ENCODE data around the gene NANOS2. TPM values are rescaled to one million over a fixed set of nuclear protein-coding genes. Genes with fewer than 3 reads are reported as not detected.
A peak's percentile ranks its signal among the peaks of the same experiment; 100 is the strongest.

The NANOS2 gene
- total RNA-seq, 4 donors from 2014 or later = not detected

GRCh38 chr19:45958769-45959516, 44.4 kb upstream of the NANOS2 start:
- H3K4me1 ChIP-seq = peaks cover 0 to 3% of the 10 kb centered on the region in 2 donors
- no peaks in the 10 kb centered on the region for H3K9me3 ChIP-seq
- no peak for TF ChIP-seq CTCF (IDR thresholded peaks at IDR 0.05)
- TF ChIP-seq POLR2A (IDR thresholded peaks at IDR 0.05) = no peak
- WGBS, 2 donors = 58 to 73% methylated on average over 12 of the region's 12 CpGs
- H3K4me3 ChIP-seq (replicated peaks in 1 of 3) = no peak overlapping the region
- DNase-seq = no peak
- intact Hi-C loops (cut with DNase I) = no loop called here
- H3K27ac ChIP-seq = peak overlapping the region in 2 of 3 donors; percentile 36 to 50
- H3K27me3 ChIP-seq = no peaks in the 10 kb centered on the region
- no peaks in the 10 kb centered on the region for H3K36me3 ChIP-seq

DNA sequence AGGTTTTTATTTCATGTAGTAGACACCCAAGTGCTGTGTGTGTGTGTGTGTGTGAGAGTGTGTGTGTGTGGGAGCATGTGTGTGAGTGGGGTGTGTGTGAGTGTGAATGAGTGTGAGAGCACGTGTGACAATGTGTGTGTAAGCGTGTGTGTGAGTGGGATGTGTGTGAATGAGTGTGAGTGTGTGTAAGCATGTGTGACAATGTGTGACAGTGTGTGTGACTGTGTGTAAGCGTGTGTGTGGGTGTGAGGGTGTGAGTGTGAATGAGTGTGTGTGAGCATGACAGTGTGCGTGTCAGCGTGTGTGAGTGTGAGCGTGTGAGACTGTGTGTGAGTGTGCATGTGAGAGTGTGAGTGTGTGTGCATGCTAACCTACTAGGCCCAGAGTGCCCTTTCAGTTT, 43.7 kb upstream of the NANOS2 start:
- Histone ChIP-seq H3K9me3 (no peaks in the 10 kb centered on the region), H3K4me1 (peaks cover 0 to 3% of the 10 kb centered on the region in 2 donors), H3K4me3 (replicated peaks in 1 of 3) (no peak overlapping the region), H3K27ac (no peak overlapping the region), H3K27me3 (no peaks in the 10 kb centered on the region), H3K36me3 (no peaks in the 10 kb centered on the region)
- TF ChIP-seq CTCF (IDR thresholded peaks at IDR 0.05) (no peak), POLR2A (IDR thresholded peaks at IDR 0.05) (no peak)
- no peak for DNase-seq
- WGBS, 2 donors = 90 to 91% methylated on average over 6 of the region's 6 CpGs
- intact Hi-C loops (cut with DNase I) = no loop called here

DNA sequence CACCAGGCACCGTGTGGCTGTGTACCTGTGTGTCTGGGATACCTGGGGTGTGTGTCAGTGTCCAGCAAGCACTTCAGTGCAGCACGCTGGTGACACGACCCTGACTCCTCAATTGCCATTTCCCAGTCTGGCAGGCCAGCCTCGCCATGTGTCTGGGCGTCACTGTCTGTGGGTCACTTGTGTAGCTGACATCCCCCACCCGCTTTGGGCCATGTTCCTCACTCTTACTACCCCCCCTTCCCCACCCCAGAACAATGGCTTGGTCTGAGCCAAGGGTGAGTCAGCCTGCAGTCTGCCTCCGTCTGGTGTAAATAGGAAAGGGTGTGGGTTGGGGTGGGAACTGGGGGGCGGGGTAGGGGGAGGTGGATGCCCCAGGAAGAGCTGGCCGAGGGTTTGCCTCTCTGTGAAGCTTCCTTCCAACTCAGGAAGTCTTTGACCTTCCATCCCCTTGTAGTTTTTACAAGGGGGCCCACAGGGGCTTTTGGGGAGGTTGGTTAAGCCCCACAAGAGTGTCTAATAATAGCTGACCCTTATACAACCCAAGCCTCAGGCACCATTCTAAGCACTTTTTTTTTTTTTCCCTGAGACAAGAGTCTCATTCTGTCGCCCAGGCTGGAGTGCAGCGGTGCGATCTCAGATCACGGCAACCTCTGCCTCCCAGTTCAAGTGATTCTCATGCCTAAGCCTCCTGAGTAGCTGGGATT, 41.5 kb upstream of the NANOS2 start:
- no peaks in the 10 kb centered on the region for H3K27me3 ChIP-seq
- peak overlapping the region in 1 of 3 donors; percentile 48 for H3K27ac ChIP-seq
- H3K4me1 ChIP-seq = peaks cover 6 to 9% of the 10 kb centered on the region in 2 donors
- no peaks in the 10 kb centered on the region for H3K9me3 ChIP-seq
- no peaks in the 10 kb centered on the region for H3K36me3 ChIP-seq
- TF ChIP-seq CTCF (IDR thresholded peaks at IDR 0.05) (no peak), POLR2A (IDR thresholded peaks at IDR 0.05) (no peak)
- 24 to 36% methylated on average over 13 of the region's 13 CpGs for WGBS, 2 donors
- no peak overlapping the region for H3K4me3 ChIP-seq (replicated peaks in 1 of 3)
- intact Hi-C loops (cut with DNase I) = no loop called here
- DNase-seq = peak; percentile 36 to 44

DNA sequence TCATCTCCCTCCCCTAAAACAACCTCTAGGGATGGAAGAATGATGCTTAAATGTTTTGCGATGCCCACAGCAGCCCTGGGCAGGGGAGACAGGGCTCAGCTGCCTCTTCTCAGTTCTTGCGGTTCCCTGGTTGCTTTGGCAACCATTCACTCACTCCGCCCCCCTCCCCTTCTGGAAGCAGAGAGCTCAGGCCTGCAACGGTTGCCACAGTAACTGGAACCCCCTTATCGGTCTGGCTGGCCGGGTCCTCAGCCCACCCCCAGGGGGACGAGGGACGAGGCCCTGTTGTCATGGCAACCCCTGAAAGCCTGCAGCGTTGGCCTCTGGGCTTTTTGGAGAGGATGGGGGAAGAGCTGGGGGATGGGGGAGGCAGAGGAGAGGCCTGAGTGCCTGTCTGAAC, 39.6 kb upstream of the NANOS2 start:
- H3K27me3 ChIP-seq = no peaks in the 10 kb centered on the region
- no peaks in the 10 kb centered on the region for H3K9me3 ChIP-seq
- 31 to 37% methylated on average over 6 to 9 of the region's 9 CpGs for WGBS, 2 donors
- TF ChIP-seq POLR2A (IDR thresholded peaks at IDR 0.05) (no peak), CTCF (IDR thresholded peaks at IDR 0.05) (no peak)
- intact Hi-C loops (cut with DNase I) = no loop called here
- no peak overlapping the region for H3K27ac ChIP-seq
- no peak for DNase-seq
- H3K4me1 ChIP-seq = peaks cover 6 to 7% of the 10 kb centered on the region in 2 donors
- no peak overlapping the region for H3K4me3 ChIP-seq (replicated peaks in 1 of 3)
- H3K36me3 ChIP-seq = no peaks in the 10 kb centered on the region

- WGBS, 2 donors = 90 to 95% methylated on average over 8 of the region's 8 CpGs
- no peaks in the 10 kb centered on the region for H3K36me3 ChIP-seq
- H3K9me3 ChIP-seq = no peaks in the 10 kb centered on the region
- TF ChIP-seq CTCF (IDR thresholded peaks at IDR 0.05) = no peak
- no peak for TF ChIP-seq POLR2A (IDR thresholded peaks at IDR 0.05)
- peaks cover 6 to 7% of the 10 kb centered on the region in 2 donors for H3K4me1 ChIP-seq
- H3K4me3 ChIP-seq (replicated peaks in 1 of 3) = no peak overlapping the region
- no peaks in the 10 kb centered on the region for H3K27me3 ChIP-seq
- DNase-seq = no peak
- no peak overlapping the region for H3K27ac ChIP-seq
- intact Hi-C loops (cut with DNase I) = no loop called here
Observed at GRCh38 chr19:45953676-45954075, 39.1 kb upstream of the NANOS2 start.

Data from thyroid gland (tissue), 4 donors.